ENCODE data around the gene PLOD1.
"Not testable (repeated sequence)": the region's sequence is repeated elsewhere in the genome, so short reads cannot be mapped to it uniquely, and the experiment has no call there.

Gene PLOD1

GRCh38 chr1:11934302-11935056 lies at the start of gene PLOD1:
Gene PLOD1 (plus strand): TSS chr1:11934717. CDS start chr1:11934780, 63 bp downstream.
- peak; percentile 78 for DNase-seq (ENCODE audit: low spot score)

- DNase-seq (ENCODE audit: low spot score), result no peak
Measured at GRCh38 chr1:11885916-11886315, 48.6 kb upstream of the PLOD1 start.

GRCh38 chr1:11886986-11887665 lies 47.4 kb upstream of the PLOD1 start:
- DNase-seq (ENCODE audit: low spot score), result no peak

GRCh38 chr1:11887666-11888007 lies 46.9 kb upstream of the PLOD1 start:
- DNase-seq (ENCODE audit: low spot score), result no peak

- peak; percentile 69 for DNase-seq (ENCODE audit: low spot score)
Measured at GRCh38 chr1:11888206-11888876, 46.2 kb upstream of the PLOD1 start.

- DNase-seq (ENCODE audit: low spot score), result no peak
Measured at GRCh38 chr1:11888877-11889208, 45.7 kb upstream of the PLOD1 start.

GRCh38 chr1:11891433-11892186 lies 42.9 kb upstream of the PLOD1 start:
- no peak for DNase-seq (ENCODE audit: low spot score)

- peak; percentile 52 for DNase-seq (ENCODE audit: low spot score)
Measured at GRCh38 chr1:11893907-11894251, 40.6 kb upstream of the PLOD1 start.

- not testable (repeated sequence) for DNase-seq (ENCODE audit: low spot score)
Measured at GRCh38 chr1:11894501-11894900, 40.0 kb upstream of the PLOD1 start.

GRCh38 chr1:11898086-11898785 lies 36.3 kb upstream of the PLOD1 start:
- DNase-seq (ENCODE audit: low spot score), result no peak

- no peak for DNase-seq (ENCODE audit: low spot score)
Measured at GRCh38 chr1:11898831-11899467, 35.6 kb upstream of the PLOD1 start.

- DNase-seq (ENCODE audit: low spot score), result not testable (repeated sequence)
Measured at GRCh38 chr1:11901446-11901845, 33.1 kb upstream of the PLOD1 start.

- no peak for DNase-seq (ENCODE audit: low spot score)
Measured at GRCh38 chr1:11903210-11903609, 31.3 kb upstream of the PLOD1 start.

GRCh38 chr1:11904156-11904555 lies 30.4 kb upstream of the PLOD1 start:
- DNase-seq (ENCODE audit: low spot score), result not testable (repeated sequence)

- no peak for DNase-seq (ENCODE audit: low spot score)
Measured at GRCh38 chr1:11904978-11905377, 29.5 kb upstream of the PLOD1 start.

GRCh38 chr1:11906870-11907269 lies 27.6 kb upstream of the PLOD1 start:
- no peak for DNase-seq (ENCODE audit: low spot score)

- peak; percentile 97 for DNase-seq (ENCODE audit: low spot score)
Measured at GRCh38 chr1:11907275-11908094, 27.0 kb upstream of the PLOD1 start.

- peak; percentile 97 for DNase-seq (ENCODE audit: low spot score)
Measured at GRCh38 chr1:11908095-11908675, 26.3 kb upstream of the PLOD1 start.

- not testable (repeated sequence) for DNase-seq (ENCODE audit: low spot score)
Measured at GRCh38 chr1:11910914-11911228, 23.6 kb upstream of the PLOD1 start.

- DNase-seq (ENCODE audit: low spot score), result no peak
Measured at GRCh38 chr1:11912000-11912399, 22.5 kb upstream of the PLOD1 start.
